OCI-M2 (cell line): ENCODE results near the gene ELAVL1.
"Not testable (repeated sequence)": the region's sequence is repeated elsewhere in the genome, so short reads cannot be mapped to it uniquely, and the experiment has no call there.

Source experiments
- DNase-seq: peaks from one replicate; lab custom pipeline; 2025; ENCODE audit not compliant: unreplicated experiment; lab: John Stamatoyannopoulos, UW

The ELAVL1 gene

DNA sequence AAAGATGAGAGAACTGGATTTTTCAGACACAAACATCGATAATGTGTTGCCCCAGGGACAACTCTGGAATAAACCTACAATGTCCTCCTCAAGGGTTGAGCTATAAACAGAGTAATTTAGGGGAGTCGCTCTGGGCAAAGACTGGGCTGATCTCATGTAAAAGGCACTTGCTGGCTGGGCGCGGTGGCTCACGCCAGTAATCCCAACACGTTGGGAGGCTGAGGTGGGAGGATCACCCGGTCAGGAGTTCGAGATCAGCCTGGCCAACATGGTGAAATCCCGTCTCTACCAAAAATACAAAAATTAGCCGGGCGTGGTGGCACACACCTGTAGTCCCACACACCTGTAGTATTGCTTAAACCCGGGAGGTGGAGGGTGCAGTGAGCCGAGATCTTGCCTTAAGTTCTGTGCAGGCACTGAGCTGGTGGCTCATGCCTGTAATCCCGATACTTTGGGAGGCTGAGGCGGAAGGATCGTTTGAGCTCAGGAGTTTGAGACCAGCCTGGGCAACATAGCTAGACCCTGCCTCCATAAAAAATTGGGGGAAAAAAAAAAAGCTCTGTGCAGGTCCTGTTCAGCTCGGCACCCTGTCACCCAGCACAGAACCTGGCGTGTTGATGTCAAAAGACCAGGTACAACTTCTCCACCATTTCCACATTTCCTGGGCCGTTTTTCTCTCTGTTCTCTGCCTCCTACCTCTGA is 63.4 kb downstream of the ELAVL1 start:
- no peak for DNase-seq

GRCh38 chr19:7940841-7941240 is 64.6 kb downstream of the ELAVL1 start:
- DNase-seq = no peak

DNA sequence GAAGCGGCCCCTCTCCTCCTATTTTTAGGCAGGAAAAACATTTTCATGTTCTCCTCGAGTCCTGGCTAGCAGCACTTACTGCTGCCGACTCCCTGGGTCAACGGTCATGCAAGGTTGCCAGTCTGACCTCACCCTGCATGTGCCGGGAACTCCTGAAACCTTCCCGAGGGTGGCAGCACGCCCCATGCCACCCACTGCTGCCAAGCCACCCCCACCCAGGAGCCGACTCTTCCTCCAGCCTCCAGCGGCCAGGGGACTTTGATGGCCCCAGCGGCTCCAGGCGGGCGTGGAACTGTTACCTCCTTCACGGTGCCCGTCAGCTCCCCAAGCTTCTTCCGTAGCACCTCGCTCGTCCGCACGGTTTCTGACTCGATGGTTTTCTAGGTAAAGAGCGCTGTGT is 70.7 kb downstream of the ELAVL1 start:
- no peak for DNase-seq

DNA sequence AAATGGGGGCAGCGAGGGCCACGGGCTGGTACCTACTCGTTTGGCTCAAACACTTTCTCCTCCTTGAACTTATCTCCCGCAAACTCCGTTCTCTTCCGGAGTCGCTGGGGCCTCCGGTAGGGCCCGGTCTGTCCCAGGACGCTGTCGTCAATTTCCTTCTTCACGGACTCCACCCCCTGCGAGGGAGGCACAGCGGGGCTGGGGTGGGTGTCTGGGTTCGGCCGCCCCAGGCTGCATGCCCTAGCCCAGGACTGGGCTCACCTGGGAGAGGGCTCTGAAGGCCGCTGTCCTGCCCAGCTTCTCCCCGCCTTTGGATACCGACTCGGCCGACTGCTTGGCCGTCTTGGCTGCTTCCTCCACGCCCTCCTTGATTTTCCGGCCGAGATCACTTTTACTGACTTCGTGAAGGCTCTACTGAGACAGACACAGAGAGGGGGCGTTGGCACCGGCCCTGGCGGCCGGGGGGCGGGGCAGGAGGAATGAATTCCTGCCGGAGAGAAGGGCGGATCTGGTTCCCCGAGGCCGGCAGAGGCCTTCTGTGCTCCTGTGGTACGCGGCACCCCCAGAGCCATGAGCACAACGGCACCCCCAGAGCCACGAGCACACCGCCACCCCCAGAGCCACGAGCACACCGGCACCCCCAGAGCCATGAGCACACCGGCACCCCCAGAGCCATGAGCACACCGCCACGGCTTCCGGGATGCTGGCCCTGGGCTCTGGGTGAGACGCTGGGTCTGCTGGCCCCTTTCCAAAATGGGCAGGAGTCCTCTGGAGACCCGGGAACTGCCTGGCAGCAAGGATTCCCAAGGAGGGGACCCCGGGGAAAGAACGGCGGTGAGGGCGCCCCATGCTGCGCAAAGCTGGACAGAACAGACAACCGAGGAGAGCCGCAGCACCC is 71.4 kb downstream of the ELAVL1 start:
- DNase-seq = no peak

- no peak for DNase-seq
These were observed 72.0 kb downstream of the ELAVL1 start for GRCh38 chr19:7933411-7933810.

GRCh38 chr19:7932930-7933300 is 72.5 kb downstream of the ELAVL1 start:
- DNase-seq = no peak

- DNase-seq = no peak
These were observed 73.0 kb downstream of the ELAVL1 start for GRCh38 chr19:7932276-7932929.

GRCh38 chr19:7931221-7932061 is 74.0 kb downstream of the ELAVL1 start:
- no peak for DNase-seq

GRCh38 chr19:7930765-7931164 is 74.7 kb downstream of the ELAVL1 start:
- no peak for DNase-seq

DNA sequence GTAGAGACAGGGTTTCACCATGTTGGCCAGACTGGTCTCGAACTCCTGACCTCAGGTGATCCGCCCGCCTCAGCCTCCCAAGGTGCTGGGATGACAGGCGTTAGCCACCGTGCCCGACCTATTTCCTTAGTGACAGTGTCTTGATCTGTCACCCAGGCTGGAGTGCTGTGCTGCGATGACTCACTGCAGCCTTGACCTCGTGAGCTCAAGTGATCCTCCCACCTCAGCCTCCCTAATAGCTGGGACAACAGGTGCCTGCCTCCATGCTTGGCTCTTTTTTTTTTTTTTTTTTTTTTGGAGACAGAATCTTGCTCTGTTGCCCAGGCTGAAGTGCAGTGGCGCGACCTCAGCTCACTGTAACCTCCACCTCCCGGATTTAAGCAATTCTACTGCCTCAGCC is 75.4 kb downstream of the ELAVL1 start:
- not testable (repeated sequence) for DNase-seq

DNA sequence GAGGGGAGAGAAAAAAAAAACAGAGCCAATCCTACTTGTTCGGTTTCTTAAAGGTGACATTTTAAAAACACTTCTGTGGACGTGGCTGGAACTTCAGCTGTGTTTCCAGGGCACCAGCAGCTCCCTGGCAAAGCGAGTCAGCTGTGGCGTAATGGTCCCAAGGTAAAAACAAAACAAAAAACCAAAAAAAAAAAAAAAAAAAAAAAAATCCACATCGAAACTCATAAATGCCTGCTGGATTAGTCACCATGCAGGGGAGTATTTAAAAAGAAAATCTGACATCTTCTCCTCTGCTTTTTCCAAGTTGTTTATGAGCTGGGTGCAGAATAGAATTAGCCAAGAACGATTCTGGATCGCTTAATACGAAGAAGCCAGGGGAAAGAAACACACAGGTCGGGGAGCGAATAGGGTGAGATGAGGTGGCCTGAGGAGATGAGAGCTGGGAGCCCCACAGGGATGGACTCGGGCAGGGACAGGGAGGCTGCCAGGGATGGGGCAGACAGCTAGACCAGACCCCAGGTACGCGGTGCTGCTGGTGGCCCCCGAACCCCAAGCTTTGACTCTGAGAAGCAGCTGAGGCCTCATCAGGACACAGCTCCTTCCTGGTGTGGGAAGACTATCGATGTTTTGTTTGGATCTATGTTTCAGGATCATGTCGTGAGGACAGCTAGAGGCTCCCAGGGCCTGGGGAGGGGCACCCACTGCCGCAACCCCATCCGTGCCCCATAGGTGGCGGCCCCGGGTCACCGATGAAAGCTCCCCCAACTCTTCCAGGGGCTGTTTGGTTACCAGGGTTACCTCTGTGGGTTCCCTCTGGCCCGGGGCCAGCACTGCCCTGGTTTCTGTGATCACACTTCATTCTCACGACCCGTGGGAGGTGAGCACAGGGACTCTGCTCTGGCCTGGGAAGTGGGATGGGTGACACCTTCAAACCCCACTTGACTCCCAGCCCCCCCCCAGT is 76.4 kb downstream of the ELAVL1 start:
- DNase-seq = no peak

- DNase-seq = no peak
These were observed 77.1 kb downstream of the ELAVL1 start for GRCh38 chr19:7928334-7928706.

GRCh38 chr19:7927605-7928333 is 77.7 kb downstream of the ELAVL1 start:
- no peak for DNase-seq

DNA sequence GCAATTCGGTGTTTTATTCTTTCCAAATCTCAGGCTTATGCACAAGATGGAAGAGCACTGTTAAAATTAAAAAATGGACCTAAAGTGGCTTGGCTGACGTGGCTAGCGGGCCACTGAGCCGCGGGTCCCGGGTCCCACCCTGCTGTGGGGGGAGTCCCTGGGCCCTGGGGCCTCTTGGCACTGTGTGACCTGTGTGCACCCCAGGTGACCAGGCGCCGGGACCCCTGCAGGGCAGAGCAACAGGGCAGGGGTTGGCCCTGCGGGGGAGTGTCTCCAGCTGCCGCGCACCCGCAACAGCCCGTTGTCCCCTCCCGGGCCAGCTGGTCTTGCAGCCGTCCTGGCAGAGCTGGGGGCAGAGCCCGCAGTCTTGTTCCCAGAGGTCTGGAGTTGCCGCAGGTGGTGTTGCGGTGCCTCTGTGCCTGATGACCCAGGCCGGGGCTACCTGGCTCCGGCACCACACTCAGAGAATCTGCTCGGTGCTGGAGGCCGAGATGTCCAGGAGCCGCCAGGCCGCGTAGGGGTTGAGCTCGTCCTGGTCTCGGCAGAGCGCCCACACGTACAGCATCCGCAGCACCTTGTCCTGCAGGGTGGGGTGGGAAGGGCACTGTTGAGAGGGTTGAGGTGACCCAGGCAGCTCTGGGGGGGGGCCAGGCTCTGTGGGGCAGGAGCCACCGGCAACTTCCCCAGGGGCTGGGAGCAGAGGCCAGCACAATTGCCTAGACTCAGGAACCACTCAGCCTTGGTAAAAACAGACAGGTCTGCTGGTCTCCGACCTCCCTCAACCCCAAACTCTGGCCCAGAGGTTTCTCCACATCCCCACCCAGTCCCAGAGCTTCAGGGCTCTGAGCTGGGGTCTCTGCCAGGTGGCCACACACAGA is 78.5 kb downstream of the ELAVL1 start:
- no peak for DNase-seq

DNA sequence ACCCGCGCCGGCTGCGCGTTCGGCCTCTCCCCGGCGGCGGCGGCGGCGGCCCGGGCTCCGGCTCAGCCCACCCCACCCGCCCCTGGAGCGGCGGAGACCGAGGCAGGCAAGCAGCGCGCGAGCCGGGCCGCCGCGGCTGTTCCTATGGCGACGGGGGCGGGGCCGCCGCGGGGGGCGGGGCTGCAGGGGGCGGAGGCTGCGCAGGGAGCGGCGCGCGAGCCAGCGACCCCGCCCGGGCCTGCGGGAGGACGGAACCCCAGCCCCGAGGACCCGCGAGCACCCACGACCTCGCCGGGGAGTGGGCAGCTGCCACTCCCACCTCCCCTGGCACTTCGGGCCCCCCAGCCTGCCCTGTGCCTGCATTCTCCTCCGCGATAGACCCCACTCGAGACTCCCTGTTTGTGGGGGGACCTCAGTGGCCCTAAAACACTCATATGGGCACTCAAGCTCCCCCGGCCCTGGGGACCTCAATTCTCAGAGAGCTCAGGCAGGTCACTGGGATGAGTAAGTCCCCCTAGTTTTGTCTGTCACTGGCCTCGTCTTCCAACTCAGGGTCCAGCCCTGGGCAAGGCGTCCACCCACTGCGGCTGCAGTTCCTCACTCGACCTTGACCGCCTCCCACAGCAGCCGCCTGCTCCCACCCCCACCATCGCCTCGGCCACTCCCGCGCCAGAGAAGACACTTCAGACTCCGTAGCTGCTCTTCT is 79.3 kb downstream of the ELAVL1 start, which contains the start of gene CTXN1:
Gene CTXN1 (minus strand): TSS at position 115 of the 706 bp plus-strand sequence. CDS start 597 bp downstream, outside the sequence.
- DNase-seq = no peak

DNA sequence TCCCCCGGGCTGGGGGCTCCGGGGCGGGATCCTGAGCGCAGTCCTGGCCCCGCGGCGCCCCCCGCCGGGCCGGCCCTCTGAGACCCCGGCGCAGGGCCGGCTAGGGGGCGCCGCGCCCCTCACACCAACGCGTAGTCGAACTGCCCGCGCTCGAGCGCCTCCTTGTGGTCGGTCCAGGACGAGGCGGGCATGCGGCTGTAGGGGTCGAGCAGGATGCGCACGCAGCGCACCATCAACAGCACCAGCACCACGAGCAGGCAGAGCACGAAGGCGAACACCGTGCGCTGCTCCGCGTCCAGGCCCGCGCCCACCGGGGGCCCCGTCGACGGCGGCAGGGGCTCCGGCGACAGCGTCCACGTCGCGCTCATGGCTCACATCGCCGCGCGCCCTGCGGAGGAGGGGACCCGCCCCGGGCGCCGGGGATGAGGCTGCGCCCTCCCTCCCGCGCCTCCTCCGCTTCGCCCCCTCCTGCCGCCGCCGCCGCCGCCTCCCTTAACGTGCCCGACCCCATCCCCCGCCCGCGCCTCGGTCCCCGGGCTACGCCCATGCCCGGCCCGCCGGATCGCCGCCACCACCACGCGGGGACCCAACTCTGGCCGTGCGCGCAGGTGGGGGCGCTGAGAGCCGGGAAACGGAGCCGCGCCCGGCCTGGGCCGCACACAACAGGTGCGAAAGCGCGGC is 80.1 kb downstream of the ELAVL1 start:
- no peak for DNase-seq

DNA sequence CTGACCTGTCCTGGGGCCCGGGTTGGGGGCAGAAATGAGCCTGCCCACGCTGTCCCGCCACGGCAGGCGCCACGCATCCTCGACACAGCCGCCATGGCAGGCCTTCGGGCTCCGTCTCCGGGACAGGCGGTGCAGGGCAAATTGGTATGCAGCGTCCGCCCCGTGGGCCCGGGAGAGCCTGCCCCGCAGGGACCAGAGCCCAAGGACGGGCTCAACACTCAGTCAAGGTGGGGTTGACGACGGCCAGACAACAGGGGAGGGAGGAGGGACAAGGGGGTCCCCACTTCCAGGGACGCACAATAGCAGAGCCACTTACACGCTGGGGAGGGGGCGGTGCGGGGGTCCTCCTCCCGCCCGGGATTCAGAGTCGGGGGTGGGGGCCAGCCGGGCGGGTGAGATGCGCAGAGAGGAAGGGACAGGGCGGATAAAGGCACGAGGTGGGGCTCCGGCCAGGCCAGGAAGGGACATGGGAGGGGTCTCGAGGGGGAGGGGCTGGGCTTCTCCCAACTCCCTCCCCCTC is 80.7 kb downstream of the ELAVL1 start:
- no peak for DNase-seq
